ENCODE data around the gene NTHL1. TPM values are rescaled to one million over a fixed set of nuclear protein-coding genes. Genes with fewer than 3 reads are reported as not detected.

The NTHL1 gene
- polyA plus RNA-seq, 4 donors, result 13.0 to 27.6 (median 18.5) TPM

DNA sequence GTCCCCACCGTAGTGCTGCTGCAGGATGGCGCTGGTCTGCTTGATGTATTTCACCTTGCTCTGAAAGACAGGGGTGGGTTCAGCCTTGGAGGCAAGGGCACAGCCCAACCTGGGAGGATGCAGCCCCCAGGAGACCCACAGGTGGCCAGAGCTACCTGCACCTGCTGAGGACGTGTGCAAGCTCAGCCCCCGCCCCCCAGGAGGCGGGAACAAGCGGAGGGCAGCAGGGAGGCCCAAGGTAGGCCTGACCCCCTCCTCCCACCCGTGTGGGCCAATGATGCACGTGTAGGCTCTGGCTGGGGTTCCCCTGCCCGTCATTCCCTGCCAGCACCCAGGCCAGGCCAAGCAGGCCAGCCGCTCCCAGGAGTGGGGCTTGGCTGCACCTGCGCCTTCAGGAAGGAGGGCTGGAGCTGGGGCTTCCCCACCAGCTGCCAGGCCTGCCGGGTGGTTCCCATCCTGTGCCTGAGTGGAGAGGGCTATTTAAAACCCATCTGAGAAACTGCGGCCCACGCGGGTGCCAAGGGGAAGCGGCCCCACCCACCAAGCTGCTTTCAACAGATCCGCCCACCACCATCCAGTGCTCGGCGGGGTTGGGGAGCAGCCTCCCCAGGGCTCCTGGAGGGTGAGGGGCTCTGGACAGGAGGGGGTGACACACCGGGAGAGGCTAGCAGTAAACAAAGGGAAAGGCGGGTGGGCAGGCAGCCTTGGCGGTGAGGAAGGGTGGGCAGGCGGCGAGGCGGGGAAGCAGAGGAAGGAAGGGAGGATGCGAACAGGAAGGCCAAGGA lies 3.8 kb downstream of the NTHL1 start:
- WGBS, 3 donors, result 50 to 56% (median 54%) methylated on average over 26 of the region's 26 CpGs
- DNase-seq, result no peak
- FAIRE-seq, result no peak

DNA sequence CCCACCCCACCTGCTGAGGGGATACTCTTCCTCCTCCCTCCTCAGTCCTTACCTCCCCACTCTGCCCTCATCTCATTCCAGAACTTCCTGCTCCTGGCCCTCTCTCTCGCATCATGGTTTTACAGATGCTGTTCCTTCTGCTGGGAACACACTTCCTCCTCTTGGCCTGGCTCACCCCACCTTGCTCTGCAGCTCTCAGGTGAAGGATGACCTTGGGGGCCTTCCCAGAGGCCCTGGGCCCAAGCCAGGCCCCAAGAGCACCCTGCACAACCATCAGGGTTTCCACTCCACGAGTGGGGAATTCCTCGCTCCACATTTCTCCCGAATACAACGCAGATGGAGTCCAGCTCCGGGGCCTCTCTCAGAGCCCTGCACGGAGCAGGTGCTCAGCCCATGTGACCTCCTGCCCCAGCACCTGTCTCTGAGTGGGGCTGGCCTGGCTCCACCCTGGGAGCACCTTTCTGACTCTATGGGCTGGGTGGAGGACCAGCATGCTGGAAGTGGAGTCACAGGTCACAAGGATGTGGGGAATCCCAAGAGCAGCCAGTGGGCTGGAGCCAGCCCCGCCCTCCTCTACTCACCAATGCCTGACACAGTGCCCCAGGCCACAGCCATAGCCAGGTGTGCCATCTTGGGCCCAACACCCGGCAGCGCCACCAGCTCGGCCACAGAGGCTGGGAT lies 4.5 kb downstream of the NTHL1 start:
- peak overlapping the region in 2 of 3 donors; percentile 12 to 22 for H3K27ac ChIP-seq (ENCODE audit: low read depth in 1 of 3, low read length in 2 of 3)
- H3K36me3 ChIP-seq (ENCODE audit: control insufficient read depth in 3 of 3, insufficient read depth in 2 of 3, low read depth in 1 of 3, low read length in 3 of 3), result peaks cover 0 to 68% (median 0%) of the 10 kb centered on the region in 3 donors
- no peak for FAIRE-seq
- no peaks in the 10 kb centered on the region for H3K27me3 ChIP-seq (ENCODE audit: control insufficient read depth in 3 of 3, insufficient read depth in 3 of 3, low read length in 3 of 3)
- 60 to 74% (median 64%) methylated on average over 11 of the region's 11 CpGs for WGBS, 3 donors
- no peaks in the 10 kb centered on the region for H3K9me3 ChIP-seq (ENCODE audit: control insufficient read depth in 2 of 2, insufficient read depth in 1 of 2, low read depth in 1 of 2, low read length in 1 of 2)
- H3K4me1 ChIP-seq (ENCODE audit: control insufficient read depth in 3 of 3, insufficient read depth in 2 of 3, low read depth in 1 of 3, low read length in 2 of 3), result peaks cover 0 to 42% (median 0%) of the 10 kb centered on the region in 3 donors
- peak in 1 of 2 donors; percentile 37 for DNase-seq
- H3K4me3 ChIP-seq (ENCODE audit: low read depth in 1 of 3, low read length in 3 of 3), result no peak overlapping the region

More for the DNA sequence above, 3.8 kb downstream of the NTHL1 start:
- Histone ChIP-seq H3K36me3 (ENCODE audit: control insufficient read depth in 3 of 3, insufficient read depth in 2 of 3, low read depth in 1 of 3, low read length in 3 of 3) (peaks cover 0 to 62% (median 0%) of the 10 kb centered on the region in 3 donors), H3K4me1 (ENCODE audit: control insufficient read depth in 3 of 3, insufficient read depth in 2 of 3, low read depth in 1 of 3, low read length in 2 of 3) (peaks cover 0 to 43% (median 0%) of the 10 kb centered on the region in 3 donors), H3K4me3 (ENCODE audit: low read depth in 1 of 3, low read length in 3 of 3) (no peak overlapping the region), H3K27me3 (ENCODE audit: control insufficient read depth in 3 of 3, insufficient read depth in 3 of 3, low read length in 3 of 3) (no peaks in the 10 kb centered on the region), H3K9me3 (ENCODE audit: control insufficient read depth in 2 of 2, insufficient read depth in 1 of 2, low read depth in 1 of 2, low read length in 1 of 2) (no peaks in the 10 kb centered on the region), H3K27ac (ENCODE audit: low read depth in 1 of 3, low read length in 2 of 3) (peak overlapping the region in 1 of 3 donors; percentile 22)

GRCh38 chr16:2042171-2042985 lies 5.3 kb downstream of the NTHL1 start:
- no peaks in the 10 kb centered on the region for H3K9me3 ChIP-seq (ENCODE audit: control insufficient read depth in 2 of 2, insufficient read depth in 1 of 2, low read depth in 1 of 2, low read length in 1 of 2)
- FAIRE-seq, result no peak
- peak overlapping the region; percentile 25 to 46 (median 45) for H3K27ac ChIP-seq (ENCODE audit: low read depth in 1 of 3, low read length in 2 of 3)
- H3K4me1 ChIP-seq (ENCODE audit: control insufficient read depth in 3 of 3, insufficient read depth in 2 of 3, low read depth in 1 of 3, low read length in 2 of 3), result peaks cover 0 to 49% (median 0%) of the 10 kb centered on the region in 3 donors
- WGBS, 3 donors, result 53 to 77% (median 66%) methylated on average over 13 to 22 of the region's 22 CpGs
- H3K4me3 ChIP-seq (ENCODE audit: low read depth in 1 of 3, low read length in 3 of 3), result no peak overlapping the region
- DNase-seq, result no peak
- no peaks in the 10 kb centered on the region for H3K27me3 ChIP-seq (ENCODE audit: control insufficient read depth in 3 of 3, insufficient read depth in 3 of 3, low read length in 3 of 3)
- H3K36me3 ChIP-seq (ENCODE audit: control insufficient read depth in 3 of 3, insufficient read depth in 2 of 3, low read depth in 1 of 3, low read length in 3 of 3), result peaks cover 0 to 75% (median 0%) of the 10 kb centered on the region in 3 donors

DNA sequence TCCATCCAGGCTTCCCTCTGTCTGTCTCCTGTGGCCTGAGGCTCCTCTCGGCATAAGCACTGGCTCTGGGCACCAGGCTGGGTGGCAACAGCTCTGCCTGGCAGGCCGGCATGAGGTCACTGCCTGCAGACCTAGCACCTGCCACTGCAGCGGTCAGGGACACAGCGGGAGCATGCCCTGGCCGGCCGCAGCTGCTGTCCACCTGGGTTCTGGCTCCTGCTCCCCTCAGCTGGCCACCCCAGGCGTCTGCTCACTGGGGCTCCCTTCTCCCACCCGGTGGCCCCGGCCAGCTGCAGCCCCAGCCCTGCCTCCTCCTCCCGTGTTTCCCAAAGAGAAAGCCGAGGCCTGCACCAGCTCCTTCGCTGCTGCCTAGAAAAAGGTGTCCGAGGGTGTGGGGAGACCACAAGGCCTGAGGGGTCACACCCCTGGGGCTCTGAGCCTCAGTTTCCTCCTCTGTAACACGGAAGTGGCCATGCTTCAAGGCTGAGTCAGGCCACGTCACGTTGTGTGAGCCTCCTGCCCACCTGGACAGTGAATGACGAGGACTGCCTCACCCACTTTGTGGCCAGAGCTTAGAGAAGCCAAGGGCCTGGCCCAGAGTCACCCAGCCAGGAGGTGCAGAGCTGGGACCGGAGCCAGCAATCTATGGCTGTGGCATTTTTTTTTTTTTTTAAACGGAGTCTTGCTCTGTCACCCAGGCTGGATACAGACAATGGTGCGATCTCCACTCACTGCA lies 6.7 kb downstream of the NTHL1 start:
- Histone ChIP-seq H3K4me1 (ENCODE audit: control insufficient read depth in 3 of 3, insufficient read depth in 2 of 3, low read depth in 1 of 3, low read length in 2 of 3) (peaks cover 0 to 59% (median 0%) of the 10 kb centered on the region in 3 donors), H3K27ac (ENCODE audit: low read depth in 1 of 3, low read length in 2 of 3) (peak overlapping the region in 2 of 3 donors; percentile 1 to 87), H3K9me3 (ENCODE audit: control insufficient read depth in 2 of 2, insufficient read depth in 1 of 2, low read depth in 1 of 2, low read length in 1 of 2) (no peaks in the 10 kb centered on the region), H3K27me3 (ENCODE audit: control insufficient read depth in 3 of 3, insufficient read depth in 3 of 3, low read length in 3 of 3) (no peaks in the 10 kb centered on the region), H3K36me3 (ENCODE audit: control insufficient read depth in 3 of 3, insufficient read depth in 2 of 3, low read depth in 1 of 3, low read length in 3 of 3) (peaks cover 0 to 84% (median 0%) of the 10 kb centered on the region in 3 donors), H3K4me3 (ENCODE audit: low read depth in 1 of 3, low read length in 3 of 3) (no peak overlapping the region)
- 64 to 78% (median 69%) methylated on average over 19 to 20 of the region's 20 CpGs for WGBS, 3 donors
- FAIRE-seq (no peak), DNase-seq (peak in 1 of 2 donors; percentile 37)

DNA sequence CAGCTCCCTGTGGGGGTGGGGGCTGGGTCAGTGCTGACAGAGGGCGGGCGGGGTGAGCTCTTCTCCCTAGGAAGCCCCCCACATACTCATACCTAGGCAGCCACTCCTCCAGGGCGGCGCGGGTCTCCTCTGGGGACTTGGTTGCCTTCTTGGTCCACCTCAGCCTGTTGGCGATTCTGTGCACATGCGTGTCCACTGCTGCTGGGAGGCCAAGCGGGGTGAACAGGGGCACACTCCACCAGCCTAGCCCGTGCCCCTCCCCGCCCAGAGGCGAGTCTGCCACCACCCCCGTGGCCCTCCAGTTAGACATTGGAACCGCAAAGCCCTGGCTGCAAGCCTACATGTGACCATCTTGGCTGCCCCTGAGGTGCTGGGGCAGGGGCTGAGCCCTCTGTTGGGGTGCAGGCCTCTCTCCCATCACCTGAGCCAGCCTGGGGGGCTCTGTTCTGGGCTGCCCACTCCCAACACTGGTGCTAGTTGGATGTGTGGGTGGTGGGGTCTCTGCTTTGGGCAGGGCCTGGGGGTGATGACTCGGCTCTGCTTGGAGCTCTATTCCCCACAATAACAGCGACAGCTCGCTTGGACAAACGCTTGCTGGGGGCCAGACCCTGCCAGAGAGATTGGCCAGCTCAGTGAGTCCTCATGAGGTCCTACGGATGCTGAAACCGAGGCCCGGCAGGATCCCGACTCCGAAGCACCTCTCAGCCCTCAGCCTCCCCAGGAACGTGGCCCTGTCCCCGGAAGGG lies 7.4 kb downstream of the NTHL1 start:
- Histone ChIP-seq H3K36me3 (ENCODE audit: control insufficient read depth in 3 of 3, insufficient read depth in 2 of 3, low read depth in 1 of 3, low read length in 3 of 3) (peaks cover 0 to 87% (median 0%) of the 10 kb centered on the region in 3 donors), H3K27me3 (ENCODE audit: control insufficient read depth in 3 of 3, insufficient read depth in 3 of 3, low read length in 3 of 3) (no peaks in the 10 kb centered on the region), H3K4me3 (ENCODE audit: low read depth in 1 of 3, low read length in 3 of 3) (no peak overlapping the region), H3K27ac (ENCODE audit: low read depth in 1 of 3, low read length in 2 of 3) (peak overlapping the region; percentile 45 to 91 (median 87)), H3K4me1 (ENCODE audit: control insufficient read depth in 3 of 3, insufficient read depth in 2 of 3, low read depth in 1 of 3, low read length in 2 of 3) (peaks cover 0 to 66% (median 0%) of the 10 kb centered on the region in 3 donors), H3K9me3 (ENCODE audit: control insufficient read depth in 2 of 2, insufficient read depth in 1 of 2, low read depth in 1 of 2, low read length in 1 of 2) (no peaks in the 10 kb centered on the region)
- DNase-seq (no peak), FAIRE-seq (no peak)
- 75 to 83% (median 78%) methylated on average over 22 to 24 of the region's 24 CpGs for WGBS, 3 donors

DNA sequence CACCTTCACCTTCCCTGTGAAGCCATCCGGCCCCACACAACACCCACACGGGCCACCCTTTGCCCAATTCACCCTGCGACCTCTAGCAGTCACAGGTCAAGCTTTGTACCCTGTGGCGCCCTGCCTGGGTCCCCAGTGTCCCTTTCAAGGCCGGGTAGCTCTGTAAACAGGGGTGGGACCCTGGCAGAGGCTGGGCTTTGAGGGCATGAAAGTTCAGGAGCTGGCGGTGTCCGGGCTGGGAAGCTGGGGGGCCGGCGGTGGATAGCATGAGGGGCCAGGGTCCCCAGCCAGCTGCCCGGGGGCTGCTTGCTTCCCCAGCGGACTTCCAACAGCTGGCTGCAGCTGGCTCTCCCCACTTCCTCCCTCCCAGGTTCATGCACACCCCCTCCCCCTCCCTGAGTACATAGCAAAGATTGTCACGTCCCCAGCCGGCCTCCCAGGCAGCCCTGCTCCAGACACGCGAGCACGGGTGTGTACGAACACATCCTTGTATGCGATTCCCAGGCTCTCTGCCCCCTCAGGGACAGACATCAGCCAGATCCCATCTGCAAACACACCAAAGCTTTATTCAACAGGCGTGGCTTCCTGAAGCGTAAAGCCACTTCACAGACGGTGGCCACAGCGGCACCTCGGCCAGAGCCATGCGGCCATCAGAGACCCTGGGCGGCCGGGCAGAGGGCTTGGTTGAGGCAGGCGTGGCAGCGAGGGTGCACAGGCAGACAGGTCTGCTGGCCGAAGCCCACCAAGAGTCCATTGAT lies 8.2 kb downstream of the NTHL1 start:
- H3K27ac ChIP-seq (ENCODE audit: low read depth in 1 of 3, low read length in 2 of 3), result peak overlapping the region; percentile 43 to 91 (median 87)
- no peak for FAIRE-seq
- no peak overlapping the region for H3K4me3 ChIP-seq (ENCODE audit: low read depth in 1 of 3, low read length in 3 of 3)

More for the DNA sequence above, 8.2 kb downstream of the NTHL1 start:
- Histone ChIP-seq H3K4me1 (ENCODE audit: control insufficient read depth in 3 of 3, insufficient read depth in 2 of 3, low read depth in 1 of 3, low read length in 2 of 3) (peaks cover 0 to 72% (median 0%) of the 10 kb centered on the region in 3 donors), H3K36me3 (ENCODE audit: control insufficient read depth in 3 of 3, insufficient read depth in 2 of 3, low read depth in 1 of 3, low read length in 3 of 3) (peaks cover 0 to 83% (median 0%) of the 10 kb centered on the region in 3 donors), H3K27me3 (ENCODE audit: control insufficient read depth in 3 of 3, insufficient read depth in 3 of 3, low read length in 3 of 3) (no peaks in the 10 kb centered on the region), H3K9me3 (ENCODE audit: control insufficient read depth in 2 of 2, insufficient read depth in 1 of 2, low read depth in 1 of 2, low read length in 1 of 2) (no peaks in the 10 kb centered on the region)
- DNase-seq, result peak; percentile 25 to 78
- WGBS, 3 donors, result 48 to 76% (median 70%) methylated on average over 29 of the region's 29 CpGs

Data from small intestine (tissue), 7 donors.